GM23338 (cell line): Measurements from ENCODE around the gene ST6GALNAC1. TPM values are rescaled to one million over a fixed set of nuclear protein-coding genes. Genes with fewer than 3 reads are reported as not detected.

ENCODE experiments used
- ATAC-seq: fragments of 200-7000 bp; cut with Tn5 transposase; 3 replicates; pipeline ENCODE4 v1.9.1; 2020
- DNase-seq: peaks from one replicate; pipeline ENCODE4 v3.0.0-alpha.2; 2015; ENCODE audit warnings: low spot score
- H2AFZ ChIP-seq: fragments of 200-600 bp; sonication (generic); 2 replicates; pipeline ENCODE4 v1.8.0; 2016; ENCODE audit warnings: antibody characterized with exemption, mild to moderate bottlenecking, moderate library complexity
- H3F3A ChIP-seq: fragments of 200-600 bp; sonication (generic); replicated peaks from 2 replicates; pipeline ENCODE4 v1.8.0; 2017; ENCODE audit warnings: antibody characterized with exemption, mixed run types, low read depth
- H3K27ac ChIP-seq: fragments of 200-600 bp; sonication (generic); 2 replicates; pipeline ENCODE4 v1.6.1; 2016; ENCODE audit warnings: low read depth
- H3K27me3 ChIP-seq: fragments of 200-600 bp; sonication (generic); 2 replicates; pipeline ENCODE4 v1.8.0; 2016; ENCODE audit warnings: mild to moderate bottlenecking, mixed run types, moderate library complexity; ENCODE audit not compliant: insufficient read depth
- H3K36me3 ChIP-seq: fragments of 200-600 bp; sonication (generic); 2 replicates; pipeline ENCODE4 v1.8.0; 2016; ENCODE audit warnings: mild to moderate bottlenecking; ENCODE audit not compliant: insufficient read depth
- H3K4me1 ChIP-seq: fragments of 200-600 bp; sonication (generic); 2 replicates; pipeline ENCODE4 v1.8.0; 2016; ENCODE audit warnings: mild to moderate bottlenecking, moderate library complexity; ENCODE audit not compliant: insufficient read depth
- H3K4me2 ChIP-seq: fragments of 200-600 bp; sonication (generic); 2 replicates; pipeline ENCODE4 v1.7.1; 2017; ENCODE audit warnings: mixed run types
- H3K4me3 ChIP-seq: fragments of 200-600 bp; sonication (generic); 2 replicates; pipeline ENCODE4 v1.6.1; 2016; ENCODE audit warnings: mixed run types
- H3K79me2 ChIP-seq: fragments of 200-600 bp; sonication (generic); replicated peaks from 2 replicates; pipeline ENCODE4 v1.8.0; 2017; ENCODE audit warnings: mild to moderate bottlenecking; ENCODE audit not compliant: insufficient read depth
- H3K9me2 ChIP-seq: fragments of 200-600 bp; sonication (generic); 2 replicates; pipeline ENCODE4 v1.8.0; 2017; ENCODE audit not compliant: insufficient read depth
- H4K20me1 ChIP-seq: fragments of 200-600 bp; sonication (generic); replicated peaks from 2 replicates; pipeline ENCODE4 v1.8.0; 2017; ENCODE audit warnings: mild to moderate bottlenecking; ENCODE audit not compliant: insufficient read depth
- H3K27ac Mint-ChIP-seq: 2 replicates; pipeline ENCODE4 v1.8.0; 2020; ENCODE audit warnings: inconsistent platforms, mild to moderate bottlenecking, moderate library complexity, mixed read lengths
- H3K27me3 Mint-ChIP-seq: 3 replicates; pipeline ENCODE4 v1.8.0; 2022; ENCODE audit warnings: low read depth, mild to moderate bottlenecking, moderate library complexity, mixed read lengths, inconsistent platforms; ENCODE audit not compliant: insufficient read depth, poor library complexity
- H3K36me3 Mint-ChIP-seq: 3 replicates; pipeline ENCODE4 v1.8.0; 2021; ENCODE audit warnings: low read depth, mild to moderate bottlenecking, inconsistent platforms, moderate library complexity, mixed read lengths
- H3K4me1 Mint-ChIP-seq: 3 replicates; pipeline ENCODE4 v1.8.0; 2020; ENCODE audit warnings: mild to moderate bottlenecking, inconsistent platforms, mixed read lengths
- H3K4me3 Mint-ChIP-seq: 3 replicates; pipeline ENCODE4 v1.8.0; 2021; ENCODE audit warnings: moderate library complexity, mild to moderate bottlenecking, inconsistent platforms, mixed read lengths
- H3K9me3 Mint-ChIP-seq: 3 replicates; pipeline ENCODE4 v1.8.0; 2020; ENCODE audit warnings: moderate library complexity, mild to moderate bottlenecking, inconsistent platforms, mixed read lengths
- CREB1 ChIP-seq: fragments of 250-450 bp; sonication (Bioruptor Pico); IDR thresholded peaks from 2 replicates; pipeline ENCODE4 v1.5.0; 2020; ENCODE audit warnings: low read depth, mild to moderate bottlenecking, moderate library complexity
- ETS1 ChIP-seq: IDR thresholded peaks from 2 replicates; pipeline ENCODE4 v1.6.1; 2016; ENCODE audit warnings: antibody characterized with exemption
- EZH2 ChIP-seq: fragments of 200-600 bp; sonication (generic); IDR thresholded peaks from one replicate; pipeline ENCODE4 v1.8.0; 2017; ENCODE audit warnings: antibody characterized with exemption, mild to moderate bottlenecking, low read depth; ENCODE audit not compliant: unreplicated experiment
- EZH2phosphoT487 ChIP-seq: fragments of 200-600 bp; sonication (generic); IDR thresholded peaks from one replicate; pipeline ENCODE4 v1.8.1; 2018; ENCODE audit warnings: antibody characterized with exemption; ENCODE audit not compliant: unreplicated experiment
- JUNB ChIP-seq: IDR thresholded peaks from one replicate; pipeline ENCODE4 v1.6.1; 2016; ENCODE audit warnings: antibody characterized with exemption; ENCODE audit not compliant: unreplicated experiment
- NANOG ChIP-seq: IDR thresholded peaks from 2 replicates; pipeline ENCODE4 v1.6.1; 2016; ENCODE audit warnings: antibody characterized with exemption, borderline replicate concordance
- POLR2AphosphoS5 ChIP-seq: IDR thresholded peaks from 2 replicates; pipeline ENCODE4 v1.6.1; 2016; ENCODE audit warnings: antibody characterized with exemption, low read depth
- STAT1 ChIP-seq: IDR thresholded peaks from one replicate; pipeline ENCODE4 v1.6.1; 2016; ENCODE audit warnings: antibody characterized with exemption; ENCODE audit not compliant: unreplicated experiment
- ZNF114 ChIP-seq: fragments of 250-450 bp; sonication (Bioruptor Pico); IDR thresholded peaks from 2 replicates; pipeline ENCODE4 v1.5.0; 2020; ENCODE audit warnings: mild to moderate bottlenecking, moderate library complexity
- ZNF331 ChIP-seq: fragments of 250-450 bp; sonication (Bioruptor Pico); IDR thresholded peaks from 2 replicates; pipeline ENCODE4 v1.5.0; 2020; ENCODE audit warnings: low read depth, mild to moderate bottlenecking, moderate library complexity
- polyA plus RNA-seq: library from polyadenylated mRNA; unstranded; fragments of >200 nt; fragmentation: Nextera tagmentation; extraction: Ambion mirVana; gene quantifications from 2 replicates; pipeline ENCODE4 v1.2.1, GENCODE V29; 2016
- total RNA-seq: library from RNA; depleted of rRNA; stranded (reverse); fragments of >200 nt; shearing (Covaris generic); gene quantifications from 2 replicates; pipeline ENCODE4 v1.2.3, GENCODE V29; 2014
- TF ChIP-seq, protein P1 (sequence below), 2 experiments: fragments of 200-600 bp in 1 of 2; sonication (generic) in 1 of 2; conservative IDR thresholded peaks; 2 replicates each; pipeline versions ENCODE4 v1.5.1 to v1.6.1; 2016 to 2017; ENCODE audit warnings: antibody characterized with exemption in 2 of 2, low read depth in 2 of 2, mild to moderate bottlenecking in 2 of 2, moderate library complexity in 1 of 2
- TF ChIP-seq, protein P2 (sequence below): IDR thresholded peaks from one replicate; pipeline ENCODE4 v1.6.1; 2018; ENCODE audit warnings: antibody characterized with exemption; ENCODE audit not compliant: unreplicated experiment
- TF ChIP-seq, protein P3 (sequence below): fragments of 250-450 bp; sonication (Bioruptor Pico); IDR thresholded peaks from 2 replicates; pipeline ENCODE4 v1.5.0; 2020; ENCODE audit warnings: mild to moderate bottlenecking, moderate library complexity

ST6GALNAC1 gene
- total and polyA plus RNA-seq, 2 experiments from 2014 or later: not detected

DNA sequence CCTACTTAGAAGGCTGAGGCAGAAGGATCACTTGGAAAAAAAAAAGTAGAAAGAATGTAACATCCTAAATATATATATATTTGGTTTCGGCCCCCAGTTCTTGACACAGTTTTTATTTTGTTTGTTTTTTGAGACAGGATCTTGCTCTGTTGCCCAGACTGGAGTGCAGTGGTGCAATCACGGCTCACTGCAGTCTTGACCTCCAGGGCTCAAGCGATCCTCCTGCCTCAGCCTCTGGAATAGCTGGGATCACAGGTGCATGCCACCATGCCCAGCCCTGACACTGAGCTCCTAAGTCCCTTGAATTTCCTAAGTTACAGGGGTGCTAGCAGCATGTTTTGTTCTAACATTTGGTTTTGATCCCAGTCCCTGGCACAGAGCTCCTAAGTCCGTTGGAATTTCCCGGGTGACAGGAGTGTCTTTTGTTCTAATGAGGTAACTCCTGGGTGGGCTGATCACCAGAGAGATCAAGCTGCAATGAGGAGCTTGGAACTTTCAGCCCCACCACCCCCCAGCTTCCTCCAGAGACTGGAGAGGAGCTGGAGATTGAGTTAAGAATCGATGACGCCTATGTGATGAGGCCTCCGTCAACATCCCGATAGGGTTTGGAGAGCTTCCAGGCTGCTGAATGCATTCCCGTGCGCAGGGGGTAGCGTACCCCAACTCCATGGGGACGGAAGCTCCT, 47.2 kb upstream of the ST6GALNAC1 start:
- Mint-ChIP-seq H3K27me3 (peaks cover 3% of the 10 kb centered on the region), H3K9me3 (no peaks in the 10 kb centered on the region), H3K36me3 (no peaks in the 10 kb centered on the region), H3K27ac (no peak overlapping the region), H3K4me3 (no peak overlapping the region), H3K4me1 (peaks cover 26% of the 10 kb centered on the region)
- Histone ChIP-seq H3K4me1 (peaks cover 4% of the 10 kb centered on the region; the same call in 1 of the 2 replicates), H3K27me3 (no peaks in the 10 kb centered on the region), H2AFZ (no peak overlapping the region), H3F3A (no peaks in the 10 kb centered on the region), H3K36me3 (no peaks in the 10 kb centered on the region), H3K27ac (no peak overlapping the region), H4K20me1 (no peaks in the 10 kb centered on the region), H3K4me3 (no peak overlapping the region), H3K4me2 (no peak overlapping the region), H3K9me2 (no peaks in the 10 kb centered on the region), H3K79me2 (no peaks in the 10 kb centered on the region)
- DNase-seq (no peak), ATAC-seq (no peak)
- TF ChIP-seq CREB1: no peak
- TF ChIP-seq EZH2phosphoT487: no peak
- TF ChIP-seq, protein P1, sequence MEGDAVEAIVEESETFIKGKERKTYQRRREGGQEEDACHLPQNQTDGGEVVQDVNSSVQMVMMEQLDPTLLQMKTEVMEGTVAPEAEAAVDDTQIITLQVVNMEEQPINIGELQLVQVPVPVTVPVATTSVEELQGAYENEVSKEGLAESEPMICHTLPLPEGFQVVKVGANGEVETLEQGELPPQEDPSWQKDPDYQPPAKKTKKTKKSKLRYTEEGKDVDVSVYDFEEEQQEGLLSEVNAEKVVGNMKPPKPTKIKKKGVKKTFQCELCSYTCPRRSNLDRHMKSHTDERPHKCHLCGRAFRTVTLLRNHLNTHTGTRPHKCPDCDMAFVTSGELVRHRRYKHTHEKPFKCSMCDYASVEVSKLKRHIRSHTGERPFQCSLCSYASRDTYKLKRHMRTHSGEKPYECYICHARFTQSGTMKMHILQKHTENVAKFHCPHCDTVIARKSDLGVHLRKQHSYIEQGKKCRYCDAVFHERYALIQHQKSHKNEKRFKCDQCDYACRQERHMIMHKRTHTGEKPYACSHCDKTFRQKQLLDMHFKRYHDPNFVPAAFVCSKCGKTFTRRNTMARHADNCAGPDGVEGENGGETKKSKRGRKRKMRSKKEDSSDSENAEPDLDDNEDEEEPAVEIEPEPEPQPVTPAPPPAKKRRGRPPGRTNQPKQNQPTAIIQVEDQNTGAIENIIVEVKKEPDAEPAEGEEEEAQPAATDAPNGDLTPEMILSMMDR (conservative IDR thresholded peaks at IDR 0.05; ENCODE audit: low read depth in 2 of 2): no peak
- no peak for TF ChIP-seq EZH2
- TF ChIP-seq, protein P2, sequence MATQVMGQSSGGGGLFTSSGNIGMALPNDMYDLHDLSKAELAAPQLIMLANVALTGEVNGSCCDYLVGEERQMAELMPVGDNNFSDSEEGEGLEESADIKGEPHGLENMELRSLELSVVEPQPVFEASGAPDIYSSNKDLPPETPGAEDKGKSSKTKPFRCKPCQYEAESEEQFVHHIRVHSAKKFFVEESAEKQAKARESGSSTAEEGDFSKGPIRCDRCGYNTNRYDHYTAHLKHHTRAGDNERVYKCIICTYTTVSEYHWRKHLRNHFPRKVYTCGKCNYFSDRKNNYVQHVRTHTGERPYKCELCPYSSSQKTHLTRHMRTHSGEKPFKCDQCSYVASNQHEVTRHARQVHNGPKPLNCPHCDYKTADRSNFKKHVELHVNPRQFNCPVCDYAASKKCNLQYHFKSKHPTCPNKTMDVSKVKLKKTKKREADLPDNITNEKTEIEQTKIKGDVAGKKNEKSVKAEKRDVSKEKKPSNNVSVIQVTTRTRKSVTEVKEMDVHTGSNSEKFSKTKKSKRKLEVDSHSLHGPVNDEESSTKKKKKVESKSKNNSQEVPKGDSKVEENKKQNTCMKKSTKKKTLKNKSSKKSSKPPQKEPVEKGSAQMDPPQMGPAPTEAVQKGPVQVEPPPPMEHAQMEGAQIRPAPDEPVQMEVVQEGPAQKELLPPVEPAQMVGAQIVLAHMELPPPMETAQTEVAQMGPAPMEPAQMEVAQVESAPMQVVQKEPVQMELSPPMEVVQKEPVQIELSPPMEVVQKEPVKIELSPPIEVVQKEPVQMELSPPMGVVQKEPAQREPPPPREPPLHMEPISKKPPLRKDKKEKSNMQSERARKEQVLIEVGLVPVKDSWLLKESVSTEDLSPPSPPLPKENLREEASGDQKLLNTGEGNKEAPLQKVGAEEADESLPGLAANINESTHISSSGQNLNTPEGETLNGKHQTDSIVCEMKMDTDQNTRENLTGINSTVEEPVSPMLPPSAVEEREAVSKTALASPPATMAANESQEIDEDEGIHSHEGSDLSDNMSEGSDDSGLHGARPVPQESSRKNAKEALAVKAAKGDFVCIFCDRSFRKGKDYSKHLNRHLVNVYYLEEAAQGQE: no peak
- TF ChIP-seq STAT1: no peak
- TF ChIP-seq POLR2AphosphoS5: no peak
- no peak for TF ChIP-seq ZNF114 (CRISPR knock-in tag)
- no peak for TF ChIP-seq ETS1
- no peak for TF ChIP-seq JUNB
- TF ChIP-seq ZNF331 (CRISPR knock-in tag): no peak
- no peak for TF ChIP-seq NANOG
- TF ChIP-seq, protein P3, sequence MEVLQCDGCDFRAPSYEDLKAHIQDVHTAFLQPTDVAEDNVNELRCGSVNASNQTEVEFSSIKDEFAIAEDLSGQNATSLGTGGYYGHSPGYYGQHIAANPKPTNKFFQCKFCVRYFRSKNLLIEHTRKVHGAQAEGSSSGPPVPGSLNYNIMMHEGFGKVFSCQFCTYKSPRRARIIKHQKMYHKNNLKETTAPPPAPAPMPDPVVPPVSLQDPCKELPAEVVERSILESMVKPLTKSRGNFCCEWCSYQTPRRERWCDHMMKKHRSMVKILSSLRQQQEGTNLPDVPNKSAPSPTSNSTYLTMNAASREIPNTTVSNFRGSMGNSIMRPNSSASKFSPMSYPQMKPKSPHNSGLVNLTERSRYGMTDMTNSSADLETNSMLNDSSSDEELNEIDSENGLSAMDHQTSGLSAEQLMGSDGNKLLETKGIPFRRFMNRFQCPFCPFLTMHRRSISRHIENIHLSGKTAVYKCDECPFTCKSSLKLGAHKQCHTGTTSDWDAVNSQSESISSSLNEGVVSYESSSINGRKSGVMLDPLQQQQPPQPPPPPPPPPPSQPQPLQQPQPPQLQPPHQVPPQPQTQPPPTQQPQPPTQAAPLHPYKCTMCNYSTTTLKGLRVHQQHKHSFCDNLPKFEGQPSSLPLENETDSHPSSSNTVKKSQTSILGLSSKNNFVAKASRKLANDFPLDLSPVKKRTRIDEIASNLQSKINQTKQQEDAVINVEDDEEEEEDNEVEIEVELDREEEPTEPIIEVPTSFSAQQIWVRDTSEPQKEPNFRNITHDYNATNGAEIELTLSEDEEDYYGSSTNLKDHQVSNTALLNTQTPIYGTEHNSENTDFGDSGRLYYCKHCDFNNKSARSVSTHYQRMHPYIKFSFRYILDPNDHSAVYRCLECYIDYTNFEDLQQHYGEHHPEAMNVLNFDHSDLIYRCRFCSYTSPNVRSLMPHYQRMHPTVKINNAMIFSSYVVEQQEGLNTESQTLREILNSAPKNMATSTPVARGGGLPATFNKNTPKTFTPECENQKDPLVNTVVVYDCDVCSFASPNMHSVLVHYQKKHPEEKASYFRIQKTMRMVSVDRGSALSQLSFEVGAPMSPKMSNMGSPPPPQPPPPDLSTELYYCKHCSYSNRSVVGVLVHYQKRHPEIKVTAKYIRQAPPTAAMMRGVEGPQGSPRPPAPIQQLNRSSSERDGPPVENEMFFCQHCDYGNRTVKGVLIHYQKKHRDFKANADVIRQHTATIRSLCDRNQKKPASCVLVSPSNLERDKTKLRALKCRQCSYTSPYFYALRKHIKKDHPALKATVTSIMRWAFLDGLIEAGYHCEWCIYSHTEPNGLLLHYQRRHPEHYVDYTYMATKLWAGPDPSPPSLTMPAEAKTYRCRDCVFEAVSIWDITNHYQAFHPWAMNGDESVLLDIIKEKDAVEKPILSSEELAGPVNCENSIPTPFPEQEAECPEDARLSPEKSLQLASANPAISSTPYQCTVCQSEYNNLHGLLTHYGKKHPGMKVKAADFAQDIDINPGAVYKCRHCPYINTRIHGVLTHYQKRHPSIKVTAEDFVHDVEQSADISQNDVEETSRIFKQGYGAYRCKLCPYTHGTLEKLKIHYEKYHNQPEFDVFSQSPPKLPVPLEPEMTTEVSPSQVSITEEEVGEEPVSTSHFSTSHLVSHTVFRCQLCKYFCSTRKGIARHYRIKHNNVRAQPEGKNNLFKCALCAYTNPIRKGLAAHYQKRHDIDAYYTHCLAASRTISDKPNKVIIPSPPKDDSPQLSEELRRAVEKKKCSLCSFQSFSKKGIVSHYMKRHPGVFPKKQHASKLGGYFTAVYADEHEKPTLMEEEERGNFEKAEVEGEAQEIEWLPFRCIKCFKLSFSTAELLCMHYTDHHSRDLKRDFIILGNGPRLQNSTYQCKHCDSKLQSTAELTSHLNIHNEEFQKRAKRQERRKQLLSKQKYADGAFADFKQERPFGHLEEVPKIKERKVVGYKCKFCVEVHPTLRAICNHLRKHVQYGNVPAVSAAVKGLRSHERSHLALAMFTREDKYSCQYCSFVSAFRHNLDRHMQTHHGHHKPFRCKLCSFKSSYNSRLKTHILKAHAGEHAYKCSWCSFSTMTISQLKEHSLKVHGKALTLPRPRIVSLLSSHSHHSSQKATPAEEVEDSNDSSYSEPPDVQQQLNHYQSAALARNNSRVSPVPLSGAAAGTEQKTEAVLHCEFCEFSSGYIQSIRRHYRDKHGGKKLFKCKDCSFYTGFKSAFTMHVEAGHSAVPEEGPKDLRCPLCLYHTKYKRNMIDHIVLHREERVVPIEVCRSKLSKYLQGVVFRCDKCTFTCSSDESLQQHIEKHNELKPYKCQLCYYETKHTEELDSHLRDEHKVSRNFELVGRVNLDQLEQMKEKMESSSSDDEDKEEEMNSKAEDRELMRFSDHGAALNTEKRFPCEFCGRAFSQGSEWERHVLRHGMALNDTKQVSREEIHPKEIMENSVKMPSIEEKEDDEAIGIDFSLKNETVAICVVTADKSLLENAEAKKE (CRISPR knock-in tag): no peak
